AG04450 (cell line): Measurements from ENCODE around the gene CYB561D1. TPM values are rescaled to one million over a fixed set of nuclear protein-coding genes. Genes with fewer than 3 reads are reported as not detected.

Source experiments
- CTCF ChIA-PET: fragments of 300-600, 350-600 bp; formaldehyde crosslinking; extraction: SDS; loops from one replicate; lab custom pipeline; 2022; ENCODE audit warnings: antibody characterized with exemption, inconsistent platforms; lab: Charles Lee
- POLR2A ChIA-PET: fragments of 350-600 bp; formaldehyde crosslinking; extraction: SDS; loops from one replicate; lab custom pipeline; 2021; ENCODE audit warnings: antibody characterized with exemption, inconsistent platforms; lab: Yijun Ruan, JAX
- DNase-seq: peaks from one replicate; pipeline ENCODE4 v3.0.0-alpha.2; 2011; ENCODE audit warnings: low read depth, low spot score
- H3K27ac ChIP-seq: one replicate; pipeline ENCODE4 v1.5.1; 2012; ENCODE audit warnings: low read depth, low read length, control low read depth
- H3K27me3 ChIP-seq: one replicate; pipeline ENCODE4 v1.6.0; 2012; ENCODE audit warnings: low read length; ENCODE audit not compliant: control insufficient read depth, insufficient read depth
- H3K4me3 ChIP-seq: 2 replicates; pipeline ENCODE4 v1.5.1; 2011; ENCODE audit warnings: mild to moderate bottlenecking, low read depth, low read length, control low read depth
- H3K9me3 ChIP-seq: 2 replicates; pipeline ENCODE4 v1.5.1; 2012; ENCODE audit warnings: low read length; ENCODE audit not compliant: control insufficient read depth, insufficient read depth
- CTCF ChIP-seq: IDR thresholded peaks from 2 replicates; pipeline ENCODE4 v1.5.1; 2011; ENCODE audit warnings: low read depth, low read length, control low read depth, inconsistent platforms
- polyA plus RNA-seq: library from polyadenylated mRNA; depleted of rRNA; stranded (reverse); fragments of >200 nt; gene quantifications from 2 replicates; pipeline ENCODE4 v1.2.3, GENCODE V29; 2011

Gene CYB561D1
- polyA plus RNA-seq, 1 experiment, result 5.4 TPM

GRCh38 chr1:109535481-109535880 lies 41.6 kb downstream of the CYB561D1 start:
- Histone ChIP-seq H3K4me3 (no peak overlapping the region), H3K27me3 (peaks cover 5% of the 10 kb centered on the region), H3K9me3 (no peaks in the 10 kb centered on the region), H3K27ac (no peak overlapping the region)
- DNase-seq, result no peak
- TF ChIP-seq CTCF, result no peak
- ChIA-PET POLR2A (no interaction called here), CTCF (interaction anchor here (1.6 to 17.0 kb wide), 3 partner anchors 10 to 105 kb away, joined by 4 to 1351 read pairs (median 8); partner anchors contain the start of genes AMIGO1, ATXN7L2 and CYB561D1)

- POLR2A ChIA-PET, result interaction anchor here (0.6 kb wide), 1 partner anchor 42 kb away, joined by 3 read pairs; the partner anchor contains the start of gene CYB561D1
These were observed 42.1 kb downstream of the CYB561D1 start for GRCh38 chr1:109535971-109536491.

GRCh38 chr1:109537450-109538178 lies 43.7 kb downstream of the CYB561D1 start:
- POLR2A ChIA-PET, result no interaction called here
- DNase-seq, result no peak

More at GRCh38 chr1:109535971-109536491, 42.1 kb downstream of the CYB561D1 start:
- Histone ChIP-seq H3K4me3 (no peak overlapping the region), H3K9me3 (no peaks in the 10 kb centered on the region), H3K27me3 (peaks cover 7% of the 10 kb centered on the region), H3K27ac (no peak overlapping the region)
- CTCF ChIA-PET, result interaction anchor here (1.6 to 17.0 kb wide), 3 partner anchors 10 to 105 kb away, joined by 4 to 1351 read pairs (median 8); partner anchors contain the start of genes AMIGO1, ATXN7L2 and CYB561D1
- TF ChIP-seq CTCF, result no peak
- DNase-seq, result no peak

DNA sequence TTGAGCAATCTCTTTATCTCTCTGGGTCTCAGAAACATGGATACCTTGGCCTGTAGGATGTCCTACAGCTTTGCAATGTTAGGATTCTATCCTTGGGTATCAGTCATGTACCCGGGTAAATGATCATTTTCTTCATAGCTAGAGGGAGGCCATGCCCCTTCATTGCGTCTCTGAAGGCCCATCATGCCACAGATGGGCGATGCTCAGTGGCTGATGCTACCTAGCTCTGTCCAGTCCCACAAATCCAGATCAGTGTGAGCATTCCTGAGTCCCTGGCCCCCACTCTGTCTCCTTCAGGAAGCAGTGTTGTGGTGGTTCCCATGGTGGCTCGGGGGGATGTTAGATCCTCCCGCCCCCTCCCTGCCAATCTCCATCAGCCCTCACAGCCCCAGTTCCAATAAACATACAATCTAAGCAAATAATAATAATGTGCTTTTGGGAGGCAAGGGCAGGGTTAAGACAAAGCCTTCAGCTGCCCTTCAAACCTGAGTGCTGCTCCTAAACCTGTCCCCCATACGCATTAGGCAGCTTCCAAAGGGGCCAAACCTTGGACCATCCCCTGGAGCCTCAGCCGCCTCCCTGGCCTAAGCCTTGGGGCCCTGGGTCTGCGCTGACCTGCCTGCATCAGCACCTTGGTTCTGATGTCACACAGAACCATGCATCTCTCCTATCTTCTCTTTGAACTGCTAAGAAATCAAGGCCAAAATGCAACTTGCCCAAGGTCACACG lies 45.1 kb downstream of the CYB561D1 start:
- POLR2A ChIA-PET, result interaction anchor here (0.7 kb wide), 1 partner anchor 45 kb away, joined by 4 read pairs; the partner anchor contains the start of gene CYB561D1
- CTCF ChIA-PET, result interaction anchor here (1.1 to 17.0 kb wide), 2 partner anchors 7 to 39 kb away, joined by 4 to 1351 read pairs; partner anchors contain the start of genes AMIGO1, ATXN7L2 and CYB561D1
- no peak for DNase-seq

More at GRCh38 chr1:109537450-109538178, 43.7 kb downstream of the CYB561D1 start:
- CTCF ChIA-PET, result interaction anchor here (1.1 to 17.0 kb wide), 3 partner anchors 8 to 103 kb away, joined by 4 to 1351 read pairs (median 8); partner anchors contain the start of genes AMIGO1, ATXN7L2 and CYB561D1
- Histone ChIP-seq H3K4me3 (no peak overlapping the region), H3K27me3 (peaks cover 13% of the 10 kb centered on the region), H3K9me3 (no peaks in the 10 kb centered on the region), H3K27ac (no peak overlapping the region)
- TF ChIP-seq CTCF, result no peak

More for the DNA sequence above, 45.1 kb downstream of the CYB561D1 start:
- TF ChIP-seq CTCF, result no peak
- Histone ChIP-seq H3K27ac (no peak overlapping the region), H3K9me3 (no peaks in the 10 kb centered on the region), H3K4me3 (no peak overlapping the region), H3K27me3 (peaks cover 15% of the 10 kb centered on the region)
